Measurements from ENCODE around the gene TSEN34.

Gene TSEN34

GRCh38 chr19:54145541-54146158, 45.5 kb upstream of the TSEN34 start:
- Histone ChIP-seq H3F3A (ENCODE audit: control insufficient read depth, insufficient read depth) (no peaks in the 10 kb centered on the region), H3K4me2 (ENCODE audit: low read length) (no peak overlapping the region), H3K79me2 (ENCODE audit: control insufficient read depth, low read length) (peaks cover 24% of the 10 kb centered on the region), H4K20me1 (ENCODE audit: control insufficient read depth, insufficient read depth, low read depth, low read length) (no peaks in the 10 kb centered on the region; the same call in 1 of the 2 replicates), H3K9me2 (replicated peaks; ENCODE audit: control insufficient read depth, low read length) (no peaks in the 10 kb centered on the region), H3K4me1 (ENCODE audit: control insufficient read depth, low read length) (no peaks in the 10 kb centered on the region), H3K4me3 (ENCODE audit: low read length) (no peak overlapping the region), H3K27ac (ENCODE audit: low read depth, low read length) (no peak overlapping the region), H3K27me3 (ENCODE audit: control insufficient read depth, low read length) (no peaks in the 10 kb centered on the region), H3K9me3 (ENCODE audit: control insufficient read depth, insufficient read depth, low read length) (no peaks in the 10 kb centered on the region), H3K36me3 (ENCODE audit: control insufficient read depth, low read length) (peaks cover 96% of the 10 kb centered on the region)
- TF ChIP-seq CTCF (IDR thresholded peaks at IDR 0.05; ENCODE audit: low read depth, low read length, poor library complexity, severe bottlenecking), result no peak
- no peak for TF ChIP-seq EZH2phosphoT487 (IDR thresholded peaks at IDR 0.05; ENCODE audit: borderline replicate concordance, low read length)

- Histone ChIP-seq H3K79me2 (ENCODE audit: control insufficient read depth, low read length) (peaks cover 4% of the 10 kb centered on the region; the same call in 1 of the 2 replicates), H3K4me2 (ENCODE audit: low read length) (no peak overlapping the region), H3K36me3 (ENCODE audit: control insufficient read depth, low read length) (peaks cover 96% of the 10 kb centered on the region), H3K9me2 (replicated peaks; ENCODE audit: control insufficient read depth, low read length) (no peaks in the 10 kb centered on the region), H3K9me3 (ENCODE audit: control insufficient read depth, insufficient read depth, low read length) (no peaks in the 10 kb centered on the region), H3K4me3 (ENCODE audit: low read length) (no peak overlapping the region), H3K27me3 (ENCODE audit: control insufficient read depth, low read length) (no peaks in the 10 kb centered on the region), H3K27ac (ENCODE audit: low read depth, low read length) (no peak overlapping the region), H3K4me1 (ENCODE audit: control insufficient read depth, low read length) (no peaks in the 10 kb centered on the region), H3F3A (ENCODE audit: control insufficient read depth, insufficient read depth) (no peaks in the 10 kb centered on the region), H4K20me1 (ENCODE audit: control insufficient read depth, insufficient read depth, low read depth, low read length) (no peaks in the 10 kb centered on the region; the same call in 1 of the 2 replicates)
- TF ChIP-seq CTCF (IDR thresholded peaks at IDR 0.05; ENCODE audit: low read depth, low read length, poor library complexity, severe bottlenecking) (no peak), EZH2phosphoT487 (IDR thresholded peaks at IDR 0.05; ENCODE audit: borderline replicate concordance, low read length) (no peak)
These were observed 43.4 kb upstream of the TSEN34 start for GRCh38 chr19:54147676-54148075.

GRCh38 chr19:54148158-54148557, 43.0 kb upstream of the TSEN34 start:
- no peaks in the 10 kb centered on the region for H3F3A ChIP-seq (ENCODE audit: control insufficient read depth, insufficient read depth)
- no peaks in the 10 kb centered on the region for H3K9me2 ChIP-seq (replicated peaks; ENCODE audit: control insufficient read depth, low read length)
- H3K27ac ChIP-seq (ENCODE audit: low read depth, low read length), result no peak overlapping the region
- H3K36me3 ChIP-seq (ENCODE audit: control insufficient read depth, low read length), result peaks cover 96% of the 10 kb centered on the region
- H3K4me2 ChIP-seq (ENCODE audit: low read length), result no peak overlapping the region
- peaks cover under 1% of the 10 kb centered on the region; the same call in 1 of the 2 replicates for H3K79me2 ChIP-seq (ENCODE audit: control insufficient read depth, low read length)
- H3K4me1 ChIP-seq (ENCODE audit: control insufficient read depth, low read length), result no peaks in the 10 kb centered on the region
- no peak for TF ChIP-seq CTCF (IDR thresholded peaks at IDR 0.05; ENCODE audit: low read depth, low read length, poor library complexity, severe bottlenecking)
- TF ChIP-seq EZH2phosphoT487 (IDR thresholded peaks at IDR 0.05; ENCODE audit: borderline replicate concordance, low read length), result no peak
- no peaks in the 10 kb centered on the region for H3K27me3 ChIP-seq (ENCODE audit: control insufficient read depth, low read length)
- H3K4me3 ChIP-seq (ENCODE audit: low read length), result no peak overlapping the region
- H4K20me1 ChIP-seq (ENCODE audit: control insufficient read depth, insufficient read depth, low read depth, low read length), result no peaks in the 10 kb centered on the region; the same call in 1 of the 2 replicates
- no peaks in the 10 kb centered on the region for H3K9me3 ChIP-seq (ENCODE audit: control insufficient read depth, insufficient read depth, low read length)
